Ishikawa (cell line): ENCODE data around the gene BLOC1S2.

Experiments used
- CEBPB ChIP-seq: IDR thresholded peaks from 2 replicates; pipeline ENCODE4 v1.6.1; 2012
- CREB1 ChIP-seq: IDR thresholded peaks from 2 replicates; pipeline ENCODE4 v1.6.1; 2012; ENCODE audit warnings: low read depth
- EGR1 ChIP-seq: IDR thresholded peaks from 2 replicates; pipeline ENCODE4 v1.6.1; 2012
- EP300 ChIP-seq: IDR thresholded peaks from 2 replicates; pipeline ENCODE4 v1.6.1; 2012; ENCODE audit warnings: borderline replicate concordance
- FOXM1 ChIP-seq: IDR thresholded peaks from 2 replicates; pipeline ENCODE4 v1.6.1; 2012; ENCODE audit warnings: low read depth, borderline replicate concordance
- MAX ChIP-seq: IDR thresholded peaks from 2 replicates; pipeline ENCODE4 v1.6.1; 2012
- NFIC ChIP-seq: IDR thresholded peaks from 2 replicates; pipeline ENCODE4 v1.6.1; 2012
- RAD21 ChIP-seq: IDR thresholded peaks from 2 replicates; pipeline ENCODE4 v1.6.1; 2012; ENCODE audit warnings: low read depth
- REST ChIP-seq: IDR thresholded peaks from 2 replicates; pipeline ENCODE4 v1.6.1; 2012; ENCODE audit warnings: low read depth, mild to moderate bottlenecking
- TAF1 ChIP-seq: IDR thresholded peaks from 2 replicates; pipeline ENCODE4 v1.6.1; 2012; ENCODE audit warnings: low read depth, mild to moderate bottlenecking
- TCF12 ChIP-seq: IDR thresholded peaks from 2 replicates; pipeline ENCODE4 v1.6.1; 2012; ENCODE audit warnings: low read depth
- TEAD4 ChIP-seq: IDR thresholded peaks from 2 replicates; pipeline ENCODE4 v1.6.1; 2012
- USF1 ChIP-seq: IDR thresholded peaks from 2 replicates; pipeline ENCODE4 v1.6.1; 2012
- YY1 ChIP-seq: IDR thresholded peaks from 2 replicates; pipeline ENCODE4 v1.6.1; 2012; ENCODE audit warnings: low read depth
- ZBTB7A ChIP-seq: IDR thresholded peaks from 2 replicates; pipeline ENCODE4 v1.6.1; 2012; ENCODE audit warnings: low read depth

BLOC1S2 gene

GRCh38 chr10:100291356-100291755 is 4.9 kb upstream of the BLOC1S2 start:
- TF ChIP-seq TAF1 (no peak), EGR1 (no peak), REST (no peak), ZBTB7A (no peak), USF1 (no peak), EP300 (no peak), CREB1 (no peak), MAX (no peak), RAD21 (no peak), YY1 (no peak), NFIC (no peak), FOXM1 (no peak), TCF12 (no peak)

GRCh38 chr10:100289641-100290040 is 3.2 kb upstream of the BLOC1S2 start:
- TF ChIP-seq FOXM1: no peak

GRCh38 chr10:100288196-100288595 is 1.7 kb upstream of the BLOC1S2 start:
- TF ChIP-seq TAF1: no peak
- no peak for TF ChIP-seq FOXM1
- TF ChIP-seq USF1: no peak
- no peak for TF ChIP-seq EP300
- TF ChIP-seq REST: no peak
- TF ChIP-seq RAD21: no peak
- TF ChIP-seq TEAD4: no peak
- no peak for TF ChIP-seq ZBTB7A
- TF ChIP-seq CEBPB: no peak
- no peak for TF ChIP-seq NFIC
- TF ChIP-seq TCF12: no peak
- no peak for TF ChIP-seq CREB1

GRCh38 chr10:100287756-100288155 is 1.3 kb upstream of the BLOC1S2 start:
- no peak for TF ChIP-seq USF1
- TF ChIP-seq RAD21: no peak
- TF ChIP-seq NFIC: no peak
- no peak for TF ChIP-seq ZBTB7A
- TF ChIP-seq REST: no peak
- no peak for TF ChIP-seq EP300
- TF ChIP-seq YY1: no peak
- TF ChIP-seq MAX: no peak
- TF ChIP-seq TEAD4: no peak

- TF ChIP-seq MAX (no peak), CREB1 (no peak), TEAD4 (no peak), TAF1 (no peak), RAD21 (no peak), YY1 (no peak), USF1 (no peak), NFIC (no peak)
These were observed 3.6 kb downstream of the BLOC1S2 start for GRCh38 chr10:100282907-100283306.
